GM18526 (cell line): ENCODE results near the gene PLB1.

Source experiments
- POLR2A ChIP-seq: IDR thresholded peaks from 3 replicates; pipeline ENCODE4 v1.6.1; 2011; ENCODE audit not compliant: insufficient read length; ENCODE audit errors: extremely low read depth

PLB1 gene

GRCh38 chr2:28633746-28634145 lies 137.9 kb downstream of the PLB1 start:
- TF ChIP-seq POLR2A, result no peak

- no peak for TF ChIP-seq POLR2A
Measured at GRCh38 chr2:28635191-28635611, 139.3 kb downstream of the PLB1 start.

- no peak for TF ChIP-seq POLR2A
Measured at GRCh38 chr2:28636491-28636890, 140.6 kb downstream of the PLB1 start.

GRCh38 chr2:28637066-28638047 lies 141.5 kb downstream of the PLB1 start:
- no peak for TF ChIP-seq POLR2A

GRCh38 chr2:28638102-28638501 lies 142.2 kb downstream of the PLB1 start:
- TF ChIP-seq POLR2A, result no peak

GRCh38 chr2:28639092-28639691 lies 143.3 kb downstream of the PLB1 start:
- no peak for TF ChIP-seq POLR2A

GRCh38 chr2:28639836-28640235 lies 144.0 kb downstream of the PLB1 start:
- no peak for TF ChIP-seq POLR2A

GRCh38 chr2:28640260-28640907 lies 144.5 kb downstream of the PLB1 start:
- no peak for TF ChIP-seq POLR2A

GRCh38 chr2:28640908-28641300 lies 145.0 kb downstream of the PLB1 start:
- TF ChIP-seq POLR2A, result no peak

- no peak for TF ChIP-seq POLR2A
Measured at GRCh38 chr2:28642796-28643195, 146.9 kb downstream of the PLB1 start.

- TF ChIP-seq POLR2A, result no peak
Measured at GRCh38 chr2:28643327-28643726, 147.5 kb downstream of the PLB1 start.

- no peak for TF ChIP-seq POLR2A
Measured at GRCh38 chr2:28643911-28644334, 148.1 kb downstream of the PLB1 start.

GRCh38 chr2:28644760-28645159 lies 148.9 kb downstream of the PLB1 start:
- TF ChIP-seq POLR2A, result no peak

- no peak for TF ChIP-seq POLR2A
Measured at GRCh38 chr2:28645553-28645952, 149.7 kb downstream of the PLB1 start.

- no peak for TF ChIP-seq POLR2A
Measured at GRCh38 chr2:28647682-28648081, 151.8 kb downstream of the PLB1 start.

GRCh38 chr2:28648147-28648546 lies 152.3 kb downstream of the PLB1 start:
- no peak for TF ChIP-seq POLR2A

- no peak for TF ChIP-seq POLR2A
Measured at GRCh38 chr2:28648671-28649395, 153.0 kb downstream of the PLB1 start.
